NCI-H82 treated with DMSO at 0.1 percent for 48 hours (cell line): ENCODE results near the gene IFI27.

Experiments used
- DNase-seq: peaks from one replicate; lab custom pipeline; 2025; ENCODE audit not compliant: unreplicated experiment; lab: John Stamatoyannopoulos, UW

IFI27 gene

GRCh38 chr14:94102768-94103482 lies 7.6 kb upstream of the IFI27 start:
- DNase-seq, result no peak

DNA sequence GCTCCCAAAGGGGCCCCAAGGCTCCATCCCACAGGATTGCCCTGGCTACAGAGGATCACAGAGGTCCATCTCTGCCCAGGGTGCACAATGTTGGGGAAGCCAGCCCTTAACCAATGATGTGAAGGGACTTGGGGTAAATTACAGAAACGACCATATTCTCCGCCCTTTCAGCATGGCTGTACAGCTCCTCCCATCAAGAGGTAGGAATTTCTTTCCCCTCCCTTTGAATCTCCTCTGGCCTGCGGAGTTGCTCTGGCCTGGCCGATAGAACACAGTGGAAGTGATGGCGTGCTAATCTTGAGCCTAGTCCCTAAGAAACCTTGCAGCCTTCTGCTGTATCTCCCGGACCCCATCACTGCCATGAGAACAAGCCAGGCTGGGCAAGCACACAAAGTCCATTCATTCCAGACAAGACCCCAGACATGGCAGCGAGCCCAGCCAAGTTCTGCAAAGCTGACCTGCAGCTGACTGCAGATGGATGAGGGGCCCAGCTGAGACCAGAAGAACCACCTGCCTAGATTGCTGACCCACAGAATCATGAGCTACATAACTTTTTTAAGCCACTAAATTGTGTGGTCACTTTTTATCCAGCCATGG lies 6.9 kb upstream of the IFI27 start:
- no peak for DNase-seq

- no peak for DNase-seq
These were observed 5.8 kb upstream of the IFI27 start for GRCh38 chr14:94104731-94105130.

DNA sequence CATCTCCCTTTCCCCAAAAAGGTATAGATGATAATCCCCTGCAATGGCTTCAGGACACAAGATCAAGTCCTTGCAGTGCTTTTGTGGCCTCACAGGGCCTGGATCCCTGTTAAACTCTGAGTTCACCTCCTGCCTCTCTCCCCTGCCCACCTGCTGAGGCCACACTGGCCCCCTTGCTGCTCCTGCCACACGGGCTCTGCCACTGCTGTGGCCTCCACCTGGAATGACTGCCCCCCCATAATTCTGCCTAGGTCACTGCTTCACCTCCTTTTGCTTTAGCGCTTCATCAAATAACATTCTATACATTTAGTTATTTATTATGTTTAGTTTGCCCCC lies 653 bp upstream of the IFI27 start:
- DNase-seq, result no peak

DNA sequence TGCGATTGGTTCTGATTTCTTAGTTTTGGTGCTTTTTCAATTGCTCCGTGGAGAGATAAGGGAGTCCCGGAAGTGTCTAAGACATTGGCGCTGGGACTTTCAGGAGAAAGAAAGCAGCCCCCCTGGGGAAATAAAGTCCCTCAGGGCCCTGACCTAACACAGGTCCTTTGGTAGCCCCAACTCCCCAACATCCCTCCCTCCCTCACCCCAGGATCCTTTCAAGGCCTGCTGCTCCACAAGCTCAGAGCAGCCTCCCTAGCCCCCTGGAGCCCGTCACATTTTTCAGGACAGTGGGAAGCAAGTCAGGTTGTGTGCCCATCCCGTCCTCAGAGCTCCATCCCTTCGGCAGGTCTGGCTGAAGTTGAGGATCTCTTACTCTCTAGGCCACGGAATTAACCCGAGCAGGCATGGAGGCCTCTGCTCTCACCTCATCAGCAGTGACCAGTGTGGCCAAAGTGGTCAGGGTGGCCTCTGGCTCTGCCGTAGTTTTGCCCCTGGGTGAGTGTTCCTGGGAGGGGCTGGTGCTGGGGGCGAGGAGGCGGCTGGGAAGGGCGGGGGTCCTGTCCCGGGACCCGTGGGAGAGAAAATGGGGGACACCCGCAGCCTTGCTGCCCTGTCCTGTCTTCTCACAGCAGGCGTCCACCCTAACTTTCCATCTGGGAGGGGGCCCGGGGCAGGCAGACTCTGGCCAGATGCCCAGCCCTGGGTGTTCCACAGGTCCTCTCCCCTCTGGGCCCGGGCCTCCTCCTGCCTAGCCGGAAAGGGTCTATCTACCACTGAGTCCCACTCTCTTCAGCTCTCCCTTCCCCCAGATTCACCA lies 950 bp downstream of the IFI27 start:
- no peak for DNase-seq

- no peak for DNase-seq
These were observed 2.1 kb downstream of the IFI27 start for GRCh38 chr14:94112513-94113063.

DNA sequence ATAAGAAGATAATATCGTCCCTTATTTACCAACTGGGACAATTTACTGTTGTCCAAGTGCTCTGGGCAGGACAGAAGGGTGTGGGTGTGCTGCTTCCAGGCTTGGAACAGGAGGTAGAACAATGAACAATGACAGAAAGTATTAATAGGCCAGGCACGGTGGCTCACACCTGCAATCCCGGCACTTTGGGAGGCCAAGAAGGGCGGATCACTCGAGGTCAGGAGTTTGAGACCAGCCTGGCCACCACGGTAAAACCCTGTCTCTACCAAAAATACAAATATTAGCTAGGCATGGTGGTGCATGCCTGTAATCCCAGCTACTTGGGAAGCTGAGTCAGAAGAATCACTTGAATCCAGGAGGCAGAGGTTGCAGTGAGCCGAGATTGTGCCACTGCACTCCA lies 2.5 kb downstream of the IFI27 start:
- no peak for DNase-seq

- DNase-seq, result no peak
These were observed 3.0 kb downstream of the IFI27 start for GRCh38 chr14:94113490-94113889.

DNA sequence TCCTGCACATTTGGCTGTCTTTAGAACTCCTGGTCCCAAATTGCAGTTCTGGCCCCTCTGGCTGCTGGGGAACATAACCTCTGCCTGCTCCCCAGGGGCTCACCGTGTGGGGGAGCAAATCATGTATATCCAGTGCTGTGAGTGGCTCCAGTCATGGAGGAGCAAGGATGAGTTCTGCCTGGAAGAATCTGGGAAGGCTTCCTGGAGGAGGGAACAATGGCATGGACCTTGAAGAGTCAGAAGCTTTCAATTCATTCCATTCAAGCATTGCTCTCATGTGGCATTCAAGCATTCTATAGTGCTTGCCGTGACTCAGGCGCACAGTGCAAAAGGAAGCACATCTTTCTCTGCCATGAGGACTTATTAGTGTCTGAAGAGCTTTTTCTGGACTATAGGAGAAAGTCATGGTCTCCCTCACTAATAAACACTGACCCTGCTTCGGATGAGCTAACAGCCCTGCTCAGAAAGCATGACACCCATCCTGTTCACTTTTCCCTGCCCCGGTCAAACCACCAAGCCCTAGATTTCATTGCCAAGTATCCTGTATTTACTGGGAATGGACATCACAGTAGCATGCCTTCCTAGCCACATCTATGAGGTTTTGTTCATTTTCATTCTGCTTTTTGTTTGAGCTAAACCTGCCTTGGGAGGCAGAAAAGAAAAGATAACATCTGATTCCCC lies 3.5 kb downstream of the IFI27 start:
- no peak for DNase-seq

- no peak for DNase-seq
These were observed 4.1 kb downstream of the IFI27 start for GRCh38 chr14:94114589-94115057.

GRCh38 chr14:94115058-94115591 lies 4.6 kb downstream of the IFI27 start:
- peak; percentile 66 for DNase-seq

DNA sequence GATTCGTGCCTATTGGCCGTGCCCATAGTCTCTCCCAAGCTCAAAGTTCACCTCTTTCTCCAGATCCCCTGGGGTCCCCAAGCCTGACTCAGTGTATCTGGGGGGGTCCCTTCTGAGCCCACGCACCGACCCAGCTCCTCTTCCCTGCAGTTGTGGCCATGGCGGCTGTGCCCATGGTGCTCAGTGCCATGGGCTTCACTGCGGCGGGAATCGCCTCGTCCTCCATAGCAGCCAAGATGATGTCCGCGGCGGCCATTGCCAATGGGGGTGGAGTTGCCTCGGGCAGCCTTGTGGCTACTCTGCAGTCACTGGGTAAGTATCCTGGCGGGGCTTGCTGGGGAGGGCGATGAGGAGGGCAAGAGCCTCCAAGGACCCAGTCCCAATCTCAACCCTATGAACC lies 5.1 kb downstream of the IFI27 start:
- DNase-seq, result no peak

DNA sequence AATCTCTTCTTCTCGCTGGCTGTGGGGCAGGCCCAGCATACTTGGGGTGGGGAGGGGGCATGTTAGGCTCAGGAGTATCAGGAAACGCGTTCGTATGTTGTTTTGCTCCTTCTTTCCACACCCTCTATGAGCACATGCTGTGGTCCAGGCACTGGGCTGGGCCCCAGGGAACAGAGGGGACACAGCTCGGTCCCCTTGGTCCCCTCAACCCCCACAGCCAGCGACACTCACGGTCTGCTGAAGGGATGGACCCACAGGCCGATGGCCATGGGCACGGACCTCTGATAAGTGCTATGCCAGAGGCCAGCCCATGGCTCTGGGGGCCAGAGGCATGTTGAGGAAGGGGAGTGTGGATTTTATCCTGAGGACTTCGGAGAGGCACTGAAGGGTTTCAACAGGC lies 6.2 kb downstream of the IFI27 start:
- no peak for DNase-seq

DNA sequence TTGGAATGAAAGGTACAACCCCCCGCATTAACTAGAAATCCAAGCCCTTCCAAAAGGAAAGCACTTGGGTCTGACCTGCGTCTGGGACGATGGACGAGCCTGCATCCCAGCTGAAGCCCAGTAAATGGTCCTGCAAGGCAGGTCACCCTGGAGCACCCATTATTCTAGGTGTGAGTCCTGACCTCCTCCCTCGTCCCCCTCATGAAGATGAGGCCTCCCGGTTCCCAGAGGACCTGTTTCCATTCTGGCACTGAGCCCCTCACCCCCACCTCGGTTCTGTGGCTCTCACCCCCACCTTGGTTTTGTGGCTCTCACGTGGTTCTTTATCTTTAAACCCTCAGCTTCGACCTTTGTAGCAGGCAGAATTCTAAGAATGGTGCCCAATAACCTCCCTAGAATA lies 7.3 kb downstream of the IFI27 start:
- DNase-seq, result no peak

DNA sequence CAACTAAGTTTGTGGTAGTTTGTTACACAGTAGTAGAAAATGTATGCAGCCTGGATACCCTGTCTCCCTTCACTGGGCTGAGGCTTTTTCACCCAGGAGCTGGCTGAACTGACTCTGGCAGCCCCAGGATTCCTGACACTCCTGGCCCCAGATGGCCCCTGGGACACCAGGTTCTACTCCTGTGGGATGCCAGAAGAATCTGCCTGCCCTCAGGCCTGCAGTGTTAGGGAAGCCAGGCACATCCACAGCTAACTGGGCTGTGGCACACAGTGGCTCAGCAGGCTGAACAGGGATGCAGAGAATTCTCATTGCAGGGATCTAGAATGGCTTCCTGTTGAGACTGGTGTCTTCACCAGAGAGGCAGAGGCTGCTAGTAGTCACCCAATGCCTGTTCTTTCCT lies 8.5 kb downstream of the IFI27 start:
- no peak for DNase-seq

DNA sequence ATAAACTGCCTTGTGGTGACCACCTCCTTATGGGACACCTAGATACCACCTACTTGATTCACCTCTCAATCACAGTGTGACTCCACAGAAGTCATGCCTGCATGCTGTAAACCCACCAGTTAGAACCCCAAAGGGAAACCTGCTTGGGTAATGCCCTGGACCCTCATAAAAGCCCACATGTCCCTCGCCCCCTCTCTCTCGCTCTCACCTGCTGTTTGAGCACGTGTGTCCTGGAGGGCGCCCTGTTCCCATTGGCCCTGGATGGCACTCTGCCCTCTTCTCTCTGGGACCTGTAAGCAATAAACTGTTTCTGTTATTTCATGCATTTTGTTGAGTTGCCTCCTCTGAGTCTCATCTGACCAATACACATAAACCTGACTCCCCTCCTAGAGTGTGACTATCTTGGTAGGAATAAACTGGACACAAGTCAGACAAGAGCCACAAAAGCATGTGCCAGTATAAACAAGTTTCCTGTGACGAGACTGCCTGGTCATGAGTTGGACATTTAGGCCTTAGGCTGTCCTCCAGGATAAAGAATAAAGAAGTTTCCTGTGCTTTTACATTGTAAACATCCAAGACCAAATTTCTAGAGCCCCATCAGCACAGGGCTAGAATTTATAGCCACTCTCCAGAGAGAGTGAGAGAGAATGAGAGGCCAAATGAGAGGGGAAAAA lies 10.3 kb downstream of the IFI27 start:
- DNase-seq, result no peak

DNA sequence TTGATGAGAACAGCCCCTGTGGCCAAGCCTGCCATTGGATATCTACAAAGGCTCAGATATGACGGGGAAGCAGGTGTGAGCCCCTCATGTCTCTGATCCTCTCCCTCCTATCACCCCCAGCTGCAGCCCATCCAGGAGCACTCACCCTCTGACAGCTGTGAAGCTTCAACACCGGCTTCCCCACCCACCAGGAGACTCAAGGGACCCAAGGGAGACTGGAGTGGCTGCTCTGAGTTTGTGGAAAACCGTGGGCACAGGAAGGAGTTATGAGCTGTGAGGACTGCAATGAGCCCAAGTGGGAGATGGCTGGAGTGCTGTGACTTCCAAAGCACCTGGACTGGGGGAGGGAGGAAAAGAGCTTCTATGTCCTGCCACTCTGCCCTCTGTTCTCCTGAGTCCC lies 10.9 kb downstream of the IFI27 start:
- no peak for DNase-seq

DNA sequence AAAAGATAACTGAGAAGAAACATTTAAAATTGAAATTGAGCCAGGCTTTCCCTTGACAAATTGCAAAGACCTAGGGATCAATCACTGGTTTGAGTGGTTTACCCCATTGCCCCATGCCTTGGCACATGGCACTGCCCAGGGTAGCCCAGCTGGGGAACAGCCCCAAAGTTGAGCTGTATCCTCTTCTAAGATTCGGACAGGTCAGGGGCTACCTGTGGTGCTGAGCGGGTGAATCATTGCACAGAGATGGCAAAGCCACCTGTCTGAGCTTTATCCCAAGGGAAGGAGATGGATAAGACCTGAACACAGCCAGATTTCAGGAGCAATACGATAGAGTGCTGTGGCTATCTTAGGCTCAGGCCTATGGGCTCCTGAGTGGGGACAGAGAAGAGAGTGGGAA lies 11.9 kb downstream of the IFI27 start:
- DNase-seq, result no peak

DNA sequence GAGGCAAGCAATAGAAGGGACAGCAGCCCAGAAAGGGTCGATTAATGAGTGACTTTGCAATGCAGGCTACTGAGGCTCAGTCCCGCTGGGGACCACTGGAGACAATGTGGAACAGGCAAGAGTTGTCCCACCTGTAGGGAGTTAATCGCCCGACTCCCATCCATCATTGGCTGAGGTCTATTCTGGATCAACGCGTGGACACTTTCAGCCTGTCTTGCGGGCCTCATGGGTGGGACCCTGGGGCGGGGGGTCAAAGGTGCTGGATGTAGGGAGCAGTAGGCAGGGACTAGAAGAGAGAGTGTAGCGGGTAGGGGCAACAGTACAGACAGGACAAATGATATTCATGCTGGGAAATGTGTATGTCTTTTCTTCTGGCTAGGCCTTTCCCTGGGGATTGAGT lies 12.8 kb downstream of the IFI27 start:
- DNase-seq, result no peak

GRCh38 chr14:94123868-94124267 lies 13.3 kb downstream of the IFI27 start:
- no peak for DNase-seq
